Natural killer cell (primary cell): ENCODE measurements around the gene MORN1. TPM values are rescaled to one million over a fixed set of nuclear protein-coding genes. Genes with fewer than 3 reads are reported as not detected.

Source experiments
- ATAC-seq, 3 donors: fragments of 150-1000 bp in 2 of 3; fragments of 200-7000 bp in 1 of 3; cut with Tn5 transposase; 1 replicate in 1 of 3; 2 replicates in 2 of 3; pipeline ENCODE4 v1.10.0; 2021; ENCODE audit warnings: mild to moderate bottlenecking in 2 of 3, moderate library complexity in 2 of 3
- DNase-seq, 2 donors: peaks; one replicate each; pipeline versions ENCODE4 v3.0.0 to v3.0.0-alpha.2; 2013 to 2021; ENCODE audit warnings: mixed read lengths in 1 of 2
- H3K27ac ChIP-seq: one replicate; pipeline ENCODE4 v1.5.1; 2013; ENCODE audit warnings: mild to moderate bottlenecking, low read length
- H3K27me3 ChIP-seq: one replicate; pipeline ENCODE4 v1.6.1; 2013; ENCODE audit warnings: low read length; ENCODE audit not compliant: control insufficient read depth, insufficient read depth
- H3K36me3 ChIP-seq: one replicate; pipeline ENCODE4 v1.6.1; 2013; ENCODE audit warnings: low read length; ENCODE audit not compliant: control insufficient read depth, insufficient read depth
- H3K4me1 ChIP-seq: one replicate; pipeline ENCODE4 v1.6.1; 2013; ENCODE audit warnings: low read length; ENCODE audit not compliant: control insufficient read depth, insufficient read depth
- H3K4me3 ChIP-seq: one replicate; pipeline ENCODE4 v1.5.1; 2013; ENCODE audit warnings: low read length
- H3K9me3 ChIP-seq: one replicate; pipeline ENCODE4 v1.6.1; 2013; ENCODE audit warnings: low read length; ENCODE audit not compliant: control insufficient read depth, insufficient read depth
- H3K27ac Mint-ChIP-seq, 2 donors: one replicate each; pipeline ENCODE4 v1.8.0; 2022; ENCODE audit warnings: mild to moderate bottlenecking in 2 of 2, mixed read lengths in 2 of 2, moderate library complexity in 1 of 2
- H3K27me3 Mint-ChIP-seq, 2 donors: one replicate each; pipeline ENCODE4 v1.8.0; 2022; ENCODE audit warnings: low read depth in 2 of 2, mixed read lengths in 2 of 2
- H3K36me3 Mint-ChIP-seq: one replicate; pipeline ENCODE4 v1.8.0; 2022; ENCODE audit warnings: mixed read lengths
- H3K4me1 Mint-ChIP-seq, 2 donors: one replicate each; pipeline ENCODE4 v1.8.0; 2022; ENCODE audit warnings: mixed read lengths in 2 of 2
- H3K4me3 Mint-ChIP-seq: one replicate; pipeline ENCODE4 v1.8.0; 2022; ENCODE audit warnings: mild to moderate bottlenecking, moderate library complexity, mixed read lengths
- H3K9me3 Mint-ChIP-seq, 2 donors: one replicate each; pipeline ENCODE4 v1.8.0; 2022; ENCODE audit warnings: mixed read lengths in 2 of 2
- WGBS: methylation state at CpG from one replicate; pipeline ENCODE4 v1.1.7; 2013; ENCODE audit warnings: missing lambda C conversion rate; ENCODE audit not compliant: insufficient coverage; 5-methylcytosine and 5-hydroxymethylcytosine counted together
- intact Hi-C: fragments of 100-400 bp; cut with micrococcal nuclease; formaldehyde crosslinking; loops from one replicate; pipeline ENCODE4 v1.14.2; 2022
- total RNA-seq, 4 donors: library from RNA; stranded (reverse); fragments of 120-200 nt in 1 of 4; gene quantifications; one replicate each; pipeline versions ENCODE4 v1.2.3 to v1.2.4, GENCODE V29; 2013 to 2022
- TF ChIP-seq, protein P1 (sequence below): fragments of 200-600 bp; IDR thresholded peaks from one replicate; pipeline ENCODE4 v1.8.0; 2022; ENCODE audit warnings: antibody characterized with exemption

The MORN1 gene
- total RNA-seq, 3 donors from 2014 or later (not counting 1 experiment from before 2014, with no cell fraction given) = 8.0 to 9.3 (median 8.8) TPM

DNA sequence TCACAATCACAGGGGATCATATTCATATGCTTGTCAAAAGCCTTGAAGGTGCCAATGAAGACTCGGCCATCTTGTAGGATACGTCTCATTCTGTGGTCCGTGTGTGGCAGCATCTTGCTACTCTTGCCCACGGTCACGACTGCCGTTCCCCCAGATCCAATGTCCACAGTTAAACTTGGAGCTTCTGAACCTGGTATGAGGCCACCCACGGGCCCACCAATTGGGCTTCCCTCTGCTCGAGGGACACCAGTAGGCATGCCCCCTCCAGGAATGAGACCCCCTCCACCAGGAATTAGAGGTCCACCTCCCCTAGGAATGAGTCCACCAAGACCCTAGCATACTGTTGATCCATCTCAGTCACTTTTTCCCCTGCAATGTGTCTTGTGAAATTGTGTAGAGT is 39.6 kb downstream of the MORN1 start:
- ATAC-seq (no peak), DNase-seq (no peak)
- no peak overlapping the region for H3K27ac Mint-ChIP-seq
- no peaks in the 10 kb centered on the region for H3K36me3 ChIP-seq
- no peak overlapping the region for H3K4me3 ChIP-seq
- no peaks in the 10 kb centered on the region for H3K4me1 ChIP-seq
- intact Hi-C loops = no loop called here
- H3K27me3 Mint-ChIP-seq = no peaks in the 10 kb centered on the region
- H3K4me1 Mint-ChIP-seq = no peaks in the 10 kb centered on the region
- no peaks in the 10 kb centered on the region for H3K36me3 Mint-ChIP-seq
- H3K27me3 ChIP-seq = no peaks in the 10 kb centered on the region
- H3K4me3 Mint-ChIP-seq = no peak overlapping the region
- 91% methylated on average over 8 of the region's 8 CpGs for WGBS
- no peaks in the 10 kb centered on the region for H3K9me3 ChIP-seq
- no peak overlapping the region for H3K27ac ChIP-seq
- TF ChIP-seq, protein P1, sequence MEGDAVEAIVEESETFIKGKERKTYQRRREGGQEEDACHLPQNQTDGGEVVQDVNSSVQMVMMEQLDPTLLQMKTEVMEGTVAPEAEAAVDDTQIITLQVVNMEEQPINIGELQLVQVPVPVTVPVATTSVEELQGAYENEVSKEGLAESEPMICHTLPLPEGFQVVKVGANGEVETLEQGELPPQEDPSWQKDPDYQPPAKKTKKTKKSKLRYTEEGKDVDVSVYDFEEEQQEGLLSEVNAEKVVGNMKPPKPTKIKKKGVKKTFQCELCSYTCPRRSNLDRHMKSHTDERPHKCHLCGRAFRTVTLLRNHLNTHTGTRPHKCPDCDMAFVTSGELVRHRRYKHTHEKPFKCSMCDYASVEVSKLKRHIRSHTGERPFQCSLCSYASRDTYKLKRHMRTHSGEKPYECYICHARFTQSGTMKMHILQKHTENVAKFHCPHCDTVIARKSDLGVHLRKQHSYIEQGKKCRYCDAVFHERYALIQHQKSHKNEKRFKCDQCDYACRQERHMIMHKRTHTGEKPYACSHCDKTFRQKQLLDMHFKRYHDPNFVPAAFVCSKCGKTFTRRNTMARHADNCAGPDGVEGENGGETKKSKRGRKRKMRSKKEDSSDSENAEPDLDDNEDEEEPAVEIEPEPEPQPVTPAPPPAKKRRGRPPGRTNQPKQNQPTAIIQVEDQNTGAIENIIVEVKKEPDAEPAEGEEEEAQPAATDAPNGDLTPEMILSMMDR = no peak
- H3K9me3 Mint-ChIP-seq = no peaks in the 10 kb centered on the region

DNA sequence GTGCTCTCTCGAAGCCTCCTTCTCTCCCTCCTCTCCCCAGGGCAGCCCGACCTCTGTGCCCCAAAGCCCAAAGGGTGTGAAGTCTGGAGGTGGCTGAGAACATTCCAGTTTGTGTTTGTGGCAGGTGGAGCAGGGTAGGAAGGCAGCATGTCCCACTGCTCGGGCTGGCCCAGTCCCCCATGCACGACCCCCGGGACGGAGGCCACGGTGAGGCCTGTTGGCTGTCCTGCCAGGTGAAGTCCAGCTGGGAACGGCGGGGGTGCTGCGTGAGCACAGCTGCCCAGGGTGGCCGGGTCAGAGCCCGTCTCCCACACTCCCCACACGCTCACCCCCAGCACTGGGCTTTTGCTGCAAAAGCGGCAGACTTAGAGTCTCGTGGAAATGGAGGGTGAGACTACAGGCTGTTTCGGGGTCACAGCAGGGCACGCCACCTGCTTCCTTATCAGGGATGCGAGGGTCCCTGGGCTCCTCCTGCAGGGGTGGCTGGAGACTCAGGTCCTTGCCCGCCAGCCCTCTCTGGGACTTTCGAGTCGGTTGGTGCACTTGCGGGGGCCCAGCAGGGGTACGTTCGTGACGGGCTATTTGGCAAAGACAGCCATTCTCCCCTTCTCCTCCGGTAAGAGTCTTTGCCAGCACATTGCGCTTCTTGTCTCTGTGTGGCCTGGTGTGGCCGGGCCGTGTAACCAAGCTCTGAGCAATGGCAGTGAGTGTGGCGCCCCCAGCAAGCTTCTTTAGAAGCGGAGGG is 40.3 kb downstream of the MORN1 start:
- no peaks in the 10 kb centered on the region for H3K9me3 ChIP-seq
- no peaks in the 10 kb centered on the region for H3K27me3 Mint-ChIP-seq
- H3K27me3 ChIP-seq = no peaks in the 10 kb centered on the region
- H3K4me1 ChIP-seq = no peaks in the 10 kb centered on the region
- H3K27ac ChIP-seq = no peak overlapping the region
- intact Hi-C loops = no loop called here
- DNase-seq (no peak), ATAC-seq (no peak)
- no peak overlapping the region for H3K4me3 Mint-ChIP-seq
- no peaks in the 10 kb centered on the region for H3K36me3 Mint-ChIP-seq
- H3K27ac Mint-ChIP-seq = no peak overlapping the region
- H3K4me1 Mint-ChIP-seq = no peaks in the 10 kb centered on the region
- no peaks in the 10 kb centered on the region for H3K9me3 Mint-ChIP-seq
- TF ChIP-seq, protein P1 = no peak
- WGBS = 88% methylated on average over 29 of the region's 31 CpGs
- no peaks in the 10 kb centered on the region for H3K36me3 ChIP-seq
- no peak overlapping the region for H3K4me3 ChIP-seq

DNA sequence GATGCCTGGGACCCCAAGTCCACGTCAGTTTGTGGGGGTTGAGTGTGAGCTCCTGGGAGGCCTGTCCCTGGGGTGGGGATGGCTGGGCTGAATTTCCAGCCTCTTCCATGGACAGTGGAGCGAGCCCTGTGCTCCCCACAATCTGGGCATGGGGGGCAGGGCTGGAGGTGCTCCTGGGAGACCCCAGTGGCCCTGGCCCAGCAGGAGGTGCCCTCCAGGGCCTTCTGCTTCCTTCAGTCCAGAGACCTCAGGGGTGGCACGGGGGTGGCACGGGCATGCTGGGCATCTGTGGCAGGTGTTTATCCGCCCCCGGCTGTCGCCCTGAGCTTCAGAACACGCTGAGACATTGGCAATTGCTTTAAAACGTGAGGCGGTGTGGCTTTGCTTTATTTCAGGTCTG is 40.9 kb downstream of the MORN1 start:
- H3K4me1 ChIP-seq = no peaks in the 10 kb centered on the region
- TF ChIP-seq, protein P1 = no peak
- Mint-ChIP-seq H3K4me1 (no peaks in the 10 kb centered on the region), H3K27ac (no peak overlapping the region), H3K4me3 (no peak overlapping the region), H3K27me3 (no peaks in the 10 kb centered on the region), H3K36me3 (no peaks in the 10 kb centered on the region), H3K9me3 (no peaks in the 10 kb centered on the region)
- H3K36me3 ChIP-seq = no peaks in the 10 kb centered on the region
- H3K9me3 ChIP-seq = no peaks in the 10 kb centered on the region
- H3K4me3 ChIP-seq = no peak overlapping the region
- H3K27ac ChIP-seq = no peak overlapping the region
- 83% methylated on average over 10 of the region's 10 CpGs for WGBS
- no peaks in the 10 kb centered on the region for H3K27me3 ChIP-seq
- no peak for DNase-seq
- ATAC-seq = no peak
- intact Hi-C loops = no loop called here

DNA sequence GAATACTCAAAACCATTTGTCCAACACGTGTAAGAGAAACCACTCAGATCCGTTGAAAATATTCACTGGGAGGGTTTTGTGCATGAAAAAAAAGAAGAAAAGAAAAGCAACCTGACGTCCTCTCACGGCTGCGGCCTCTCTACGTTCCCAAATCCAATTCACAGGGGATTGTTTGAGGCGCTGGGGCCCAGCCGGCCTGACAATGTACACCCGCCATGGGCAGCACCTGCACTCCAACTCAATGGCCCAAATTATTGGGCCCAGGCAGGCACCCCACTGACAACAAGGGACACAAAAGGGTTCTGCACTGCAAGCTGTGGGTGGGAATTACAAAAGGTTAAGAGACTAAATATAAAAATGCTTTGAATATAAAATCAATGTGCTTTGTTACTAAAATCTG is 41.5 kb downstream of the MORN1 start:
- no peaks in the 10 kb centered on the region for H3K27me3 ChIP-seq
- H3K4me1 Mint-ChIP-seq = no peaks in the 10 kb centered on the region
- H3K4me3 Mint-ChIP-seq = no peak overlapping the region
- H3K9me3 ChIP-seq = no peaks in the 10 kb centered on the region
- no peaks in the 10 kb centered on the region for H3K36me3 ChIP-seq
- no peaks in the 10 kb centered on the region for H3K4me1 ChIP-seq
- no peak overlapping the region for H3K27ac Mint-ChIP-seq
- no peaks in the 10 kb centered on the region for H3K27me3 Mint-ChIP-seq
- H3K4me3 ChIP-seq = no peak overlapping the region
- no peak overlapping the region for H3K27ac ChIP-seq
- DNase-seq (no peak), ATAC-seq (no peak)
- WGBS = 92% methylated on average over 9 of the region's 9 CpGs
- TF ChIP-seq, protein P1 = no peak
- H3K36me3 Mint-ChIP-seq = no peaks in the 10 kb centered on the region
- no peaks in the 10 kb centered on the region for H3K9me3 Mint-ChIP-seq
- intact Hi-C loops = no loop called here
